HG03575 (cell line): ENCODE data around the gene ASTE1.
"Not testable (repeated sequence)": the region's sequence is repeated elsewhere in the genome, so short reads cannot be mapped to it uniquely, and the experiment has no call there.

Experiments used
- ATAC-seq: cut with Tn5 transposase; IDR thresholded peaks from one replicate; pipeline ENCODE4 v1.9.1; 2021; ENCODE audit not compliant: unreplicated experiment, insufficient number of reproducible peaks, low FRiP score; ENCODE audit errors: extremely low read depth

Gene ASTE1

GRCh38 chr3:131018970-131019369, 7.7 kb downstream of the ASTE1 start:
- ATAC-seq = no peak

GRCh38 chr3:131009698-131010097, 16.9 kb downstream of the ASTE1 start:
- ATAC-seq = no peak

GRCh38 chr3:131008326-131008725, 18.3 kb downstream of the ASTE1 start:
- no peak for ATAC-seq

GRCh38 chr3:131007782-131008181, 18.8 kb downstream of the ASTE1 start:
- ATAC-seq = no peak

- ATAC-seq = no peak
Observed at GRCh38 chr3:131007256-131007655, 19.4 kb downstream of the ASTE1 start.

GRCh38 chr3:131004603-131005002, 22.0 kb downstream of the ASTE1 start:
- ATAC-seq = no peak

- ATAC-seq = no peak
Observed at GRCh38 chr3:131001071-131001470, 25.6 kb downstream of the ASTE1 start.

- ATAC-seq = no peak
Observed at GRCh38 chr3:130997289-130997688, 29.3 kb downstream of the ASTE1 start.

- ATAC-seq = no peak
Observed at GRCh38 chr3:130992344-130992743, 34.3 kb downstream of the ASTE1 start.

GRCh38 chr3:130991126-130991525, 35.5 kb downstream of the ASTE1 start:
- no peak for ATAC-seq

- ATAC-seq = no peak
Observed at GRCh38 chr3:130990282-130990681, 36.3 kb downstream of the ASTE1 start.

GRCh38 chr3:130981469-130981868, 45.2 kb downstream of the ASTE1 start:
- no peak for ATAC-seq

- no peak for ATAC-seq
Observed at GRCh38 chr3:130979117-130979516, 47.5 kb downstream of the ASTE1 start.

GRCh38 chr3:130976706-130977105, 49.9 kb downstream of the ASTE1 start:
- no peak for ATAC-seq

- ATAC-seq = no peak
Observed at GRCh38 chr3:130975251-130975650, 51.4 kb downstream of the ASTE1 start.

- no peak for ATAC-seq
Observed at GRCh38 chr3:130974201-130974600, 52.4 kb downstream of the ASTE1 start.

- ATAC-seq = no peak
Observed at GRCh38 chr3:130973406-130973805, 53.2 kb downstream of the ASTE1 start.

GRCh38 chr3:130972592-130972991, 54.0 kb downstream of the ASTE1 start:
- ATAC-seq = not testable (repeated sequence)

- ATAC-seq = no peak
Observed at GRCh38 chr3:130971208-130971607, 55.4 kb downstream of the ASTE1 start.

GRCh38 chr3:130969621-130970020, 57.0 kb downstream of the ASTE1 start:
- ATAC-seq = no peak

- no peak for ATAC-seq
Observed at GRCh38 chr3:130968221-130968620, 58.4 kb downstream of the ASTE1 start.

- no peak for ATAC-seq
Observed at GRCh38 chr3:130967281-130967680, 59.3 kb downstream of the ASTE1 start.
